A673 (cell line): ENCODE measurements around the gene ODAD3. TPM values are rescaled to one million over a fixed set of nuclear protein-coding genes. Genes with fewer than 3 reads are reported as not detected.

Source experiments
- BruUV-seq: library from RNA; stranded (reverse); fragments of 400-500 nt; replicated peaks from 2 replicates; lab custom pipeline; 2021; lab: Mats Ljungman, UMichigan
- CTCF ChIA-PET: fragments of 300-600 bp; sonication (Branson Sonifier 250); formaldehyde crosslinking; loops from one replicate; lab custom pipeline; 2022; ENCODE audit warnings: antibody characterized with exemption; lab: Charles Lee
- POLR2A ChIA-PET: fragments of 300-600 bp; sonication (Branson Sonifier 250); formaldehyde crosslinking; loops from one replicate; lab custom pipeline; 2022; ENCODE audit warnings: antibody characterized with exemption; ENCODE audit not compliant: low non-redundant PET; lab: Charles Lee
- DNase-seq: peaks from one replicate; pipeline ENCODE4 v3.0.0-alpha.2; 2015; ENCODE audit warnings: low spot score
- H3K27ac ChIP-seq: fragments of 200-600 bp; sonication (generic); 2 replicates; pipeline ENCODE4 v1.5.1; 2016; ENCODE audit warnings: mixed run types, low read depth, mild to moderate bottlenecking, mixed read lengths, antibody characterized with exemption, low read length; ENCODE audit not compliant: poor library complexity, severe bottlenecking
- H3K27me3 ChIP-seq: fragments of 200-600 bp; sonication (generic); replicated peaks from 2 replicates; pipeline ENCODE4 v1.6.1; 2017; ENCODE audit warnings: mixed run types, low read depth, mild to moderate bottlenecking, mixed read lengths, antibody characterized with exemption, low read length; ENCODE audit not compliant: insufficient read depth, poor library complexity
- H3K36me3 ChIP-seq: fragments of 200-600 bp; sonication (generic); 2 replicates; pipeline ENCODE4 v1.6.1; 2016; ENCODE audit warnings: mixed run types, mild to moderate bottlenecking, mixed read lengths, antibody characterized with exemption, low read length; ENCODE audit not compliant: insufficient read depth, poor library complexity, severe bottlenecking
- H3K4me1 ChIP-seq: fragments of 200-600 bp; sonication (generic); 2 replicates; pipeline ENCODE4 v1.6.1; 2017; ENCODE audit warnings: mixed run types, mild to moderate bottlenecking, mixed read lengths, antibody characterized with exemption, low read length; ENCODE audit not compliant: insufficient read depth, poor library complexity, severe bottlenecking
- H3K4me3 ChIP-seq: fragments of 200-600 bp; sonication (generic); 2 replicates; pipeline ENCODE4 v1.5.1; 2016; ENCODE audit warnings: low read depth, mixed run types, mild to moderate bottlenecking, mixed read lengths, low read length; ENCODE audit not compliant: poor library complexity, severe bottlenecking
- H3K9me3 ChIP-seq: fragments of 200-600 bp; sonication (generic); 2 replicates; pipeline ENCODE4 v1.6.1; 2016; ENCODE audit warnings: mixed run types, low read depth, mild to moderate bottlenecking, mixed read lengths, antibody characterized with exemption, low read length; ENCODE audit not compliant: poor library complexity, severe bottlenecking
- CTCF ChIP-seq: fragments of 300-800, 200-600 bp; sonication (generic); conservative IDR thresholded peaks from 2 replicates; pipeline ENCODE4 v1.5.1; 2017; ENCODE audit warnings: low read depth, mild to moderate bottlenecking, antibody characterized with exemption, low read length, moderate library complexity, mixed read lengths
- EZH2 ChIP-seq: fragments of 200-600 bp; sonication (generic); IDR thresholded peaks from 2 replicates; pipeline ENCODE4 v1.6.1; 2017; ENCODE audit warnings: borderline replicate concordance, low read depth, mild to moderate bottlenecking, mixed read lengths, antibody characterized with exemption, low read length; ENCODE audit not compliant: poor library complexity, severe bottlenecking
- intact Hi-C: fragments of 100-400 bp; cut with micrococcal nuclease; formaldehyde crosslinking; loops from one replicate; pipeline ENCODE4 v1.10.0; 2022; ENCODE audit not compliant: unreplicated experiment
- total RNA-seq: library from RNA; stranded (reverse); gene quantifications from 2 replicates; pipeline ENCODE4 v1.2.3, GENCODE V29; 2021

The ODAD3 gene
- total RNA-seq, 1 experiment from 2014 or later = 0.39 TPM

- TF ChIP-seq EZH2 (no peak), CTCF (no peak)
- no peaks in the 10 kb centered on the region for H3K27me3 ChIP-seq
- POLR2A ChIA-PET = no interaction called here
Measured at GRCh38 chr19:11464333-11465265, 29.7 kb upstream of the ODAD3 start.

GRCh38 chr19:11463391-11463790 is 28.5 kb upstream of the ODAD3 start:
- CTCF ChIA-PET = no interaction called here

More at GRCh38 chr19:11464333-11465265, 29.7 kb upstream of the ODAD3 start:
- no TSS peak for BruUV-seq
- H3K36me3 ChIP-seq = no peaks in the 10 kb centered on the region
- H3K27ac ChIP-seq = no peak overlapping the region
- CTCF ChIA-PET = no interaction called here
- no peak for DNase-seq
- intact Hi-C loops = no loop called here
- no peaks in the 10 kb centered on the region for H3K4me1 ChIP-seq
- H3K4me3 ChIP-seq = no peak overlapping the region
- no peaks in the 10 kb centered on the region for H3K9me3 ChIP-seq

GRCh38 chr19:11461453-11461852 is 26.5 kb upstream of the ODAD3 start:
- CTCF ChIA-PET = interaction anchor here (0.6 kb wide), 2 partner anchors 9 to 80 kb away, joined by 4 to 6 read pairs; no protein-coding TSS in a partner anchor

More at GRCh38 chr19:11463391-11463790, 28.5 kb upstream of the ODAD3 start:
- Histone ChIP-seq H3K36me3 (no peaks in the 10 kb centered on the region), H3K4me3 (no peak overlapping the region), H3K27ac (no peak overlapping the region), H3K9me3 (no peaks in the 10 kb centered on the region), H3K4me1 (no peaks in the 10 kb centered on the region), H3K27me3 (no peaks in the 10 kb centered on the region)
- TF ChIP-seq EZH2 = no peak
- TF ChIP-seq CTCF = no peak
- POLR2A ChIA-PET = interaction anchor here (0.7 kb wide), 1 partner anchor 11 kb away, joined by 5 read pairs; no protein-coding TSS in a partner anchor
- intact Hi-C loops = no loop called here
- no peak for DNase-seq
- BruUV-seq = no TSS peak

More at GRCh38 chr19:11461453-11461852, 26.5 kb upstream of the ODAD3 start:
- Histone ChIP-seq H3K36me3 (no peaks in the 10 kb centered on the region), H3K9me3 (no peaks in the 10 kb centered on the region), H3K4me3 (no peak overlapping the region), H3K27me3 (no peaks in the 10 kb centered on the region), H3K27ac (no peak overlapping the region), H3K4me1 (peaks cover 6% of the 10 kb centered on the region)
- intact Hi-C loops = no loop called here
- DNase-seq = no peak
- POLR2A ChIA-PET = no interaction called here
- BruUV-seq = no TSS peak
- TF ChIP-seq EZH2 (no peak), CTCF (no peak)
